NCI-H774 (cell line): ENCODE results near the gene POLR3F.
A peak's percentile ranks its signal among the peaks of the same experiment; 100 is the strongest.
"Not testable (repeated sequence)": the region's sequence is repeated elsewhere in the genome, so short reads cannot be mapped to it uniquely, and the experiment has no call there.

Experiments used
- DNase-seq: peaks from one replicate; lab custom pipeline; 2025; lab: John Stamatoyannopoulos, UW

Gene POLR3F

DNA sequence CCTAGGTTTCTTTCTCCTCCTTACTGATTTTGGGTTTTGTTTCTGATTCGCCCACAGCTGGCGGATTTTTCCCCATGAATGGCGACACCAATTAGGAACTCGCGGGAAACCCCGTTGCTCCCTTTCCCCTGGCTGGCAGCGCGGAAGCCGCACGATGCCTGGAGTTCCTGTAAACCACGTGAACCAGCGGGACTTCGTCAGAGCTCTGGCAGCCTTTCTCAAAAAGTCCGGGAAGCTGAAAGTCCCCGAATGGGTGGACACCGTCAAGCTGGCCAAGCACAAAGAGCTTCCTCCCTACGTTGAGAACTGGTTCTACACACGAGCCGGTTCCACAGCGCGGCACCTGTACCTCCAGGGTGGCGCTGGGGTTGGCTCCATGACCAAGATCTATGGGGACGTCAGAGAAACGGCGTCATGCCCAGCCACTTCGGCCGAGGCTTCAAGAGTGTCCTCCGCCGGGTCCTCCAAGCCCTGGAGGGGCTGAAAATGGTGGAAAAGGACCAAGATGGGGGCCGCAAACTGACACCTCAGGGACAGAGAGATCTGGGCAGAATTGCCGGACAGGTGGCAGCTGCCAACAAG, 37.4 kb downstream of the POLR3F start:
- DNase-seq: no peak

DNA sequence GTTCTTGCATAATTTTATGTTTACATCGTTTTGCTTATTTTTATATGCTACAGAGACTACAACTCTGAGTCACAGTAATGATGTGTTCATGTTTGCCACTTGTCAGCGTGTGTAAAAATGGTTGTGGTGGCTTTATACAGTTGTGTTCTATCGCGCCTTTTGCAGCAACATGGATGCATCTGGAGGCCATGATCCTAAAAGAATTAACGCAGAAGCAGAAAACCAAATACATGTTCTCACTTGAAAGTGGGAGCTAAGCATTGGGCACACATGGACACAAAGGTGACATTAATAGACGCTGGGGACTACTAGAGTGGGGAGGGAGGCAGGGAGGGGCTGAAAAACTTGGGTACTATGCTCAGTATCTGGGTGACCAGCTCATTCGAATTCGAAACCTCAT, 39.6 kb downstream of the POLR3F start:
- no peak for DNase-seq

DNA sequence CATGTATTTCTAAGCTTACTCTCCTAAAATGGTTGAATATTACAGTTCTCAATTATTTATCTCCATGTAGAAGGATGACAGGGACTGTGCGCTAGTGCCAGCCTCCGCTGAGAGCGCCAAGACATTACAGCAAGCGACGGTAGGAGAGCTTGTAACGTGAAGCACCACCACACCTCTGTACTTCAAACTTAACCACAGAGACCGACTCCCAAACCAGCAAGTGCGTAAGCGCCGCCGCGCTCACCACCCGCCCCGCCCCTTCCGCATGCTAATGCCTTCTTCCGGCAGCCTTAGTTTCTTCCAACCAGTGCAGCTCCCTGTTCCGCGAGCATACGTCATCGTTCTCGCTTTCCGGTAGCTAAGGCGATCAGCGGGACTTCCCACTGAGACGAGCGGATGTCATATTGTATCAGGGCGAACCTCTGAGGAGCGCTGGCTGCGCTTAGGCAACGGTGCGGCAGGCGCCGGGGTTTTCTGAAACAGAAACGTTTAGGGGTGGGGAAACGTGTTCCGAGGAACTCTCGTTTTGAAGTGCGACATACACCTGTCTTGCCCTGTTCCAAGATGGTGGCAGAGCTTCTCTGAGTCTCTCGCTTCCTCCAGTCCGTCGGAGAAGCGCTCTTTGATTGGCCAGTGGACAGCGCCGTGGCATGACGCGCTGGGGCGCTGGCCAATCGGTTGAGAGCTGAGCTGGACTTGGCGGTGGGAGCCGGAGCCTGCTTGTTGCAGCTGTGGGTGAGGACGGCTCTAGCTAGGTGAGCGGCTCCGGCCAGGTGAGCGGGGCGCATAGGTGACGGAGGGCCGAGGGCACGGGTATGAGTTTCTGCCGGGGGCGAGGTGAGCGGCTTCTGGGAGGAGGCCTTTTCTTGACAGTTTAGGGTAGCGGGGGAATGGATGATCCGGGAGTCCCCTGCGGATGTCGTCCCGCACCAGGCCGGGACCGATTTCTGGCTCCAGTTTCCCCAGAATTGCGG, 40.3 kb downstream of the POLR3F start, which contains the start of gene SEC23B:
Gene SEC23B (plus strand): TSS at position 723 of the 974 bp plus-strand sequence. CDS start 2,896 bp downstream, outside the sequence.
- peak; percentile 96 for DNase-seq

DNA sequence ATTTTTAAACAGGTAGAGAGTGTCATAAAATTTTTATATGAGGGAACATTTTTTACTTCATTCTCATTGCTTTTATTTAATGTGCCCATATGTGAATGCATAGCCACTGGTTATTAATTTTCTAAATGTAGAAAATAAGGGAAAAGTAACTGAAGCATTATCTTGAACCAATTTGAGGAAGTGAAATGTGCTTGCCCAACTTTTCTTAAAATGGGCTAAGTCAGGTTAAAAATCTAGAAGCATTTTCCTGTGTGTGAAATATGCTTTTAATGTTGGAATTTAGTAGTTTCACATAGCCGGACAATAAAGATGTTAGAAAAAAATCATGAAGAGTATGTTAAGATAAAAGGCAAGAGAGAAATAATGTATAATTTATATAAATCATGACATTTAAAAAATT, 44.4 kb downstream of the POLR3F start:
- DNase-seq: no peak

DNA sequence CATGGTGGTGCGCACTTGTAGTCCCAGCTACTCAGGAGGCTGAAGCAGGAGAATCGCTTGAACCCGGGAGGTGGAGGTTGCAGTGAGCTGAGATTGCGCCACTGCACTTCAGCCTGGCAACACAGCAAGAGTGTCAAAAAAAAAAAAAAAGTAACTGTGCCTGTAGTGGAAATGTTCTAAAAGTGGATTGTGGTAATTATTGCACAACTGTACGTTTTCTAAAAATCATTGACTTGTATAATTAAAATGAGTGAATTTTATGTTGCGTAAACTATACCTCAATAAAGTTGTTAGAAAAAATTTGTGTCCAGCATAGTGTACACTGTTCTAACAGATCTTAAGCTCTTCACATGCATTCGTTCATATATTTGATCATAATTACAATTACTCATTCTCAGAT, 46.0 kb downstream of the POLR3F start:
- DNase-seq: no peak

DNA sequence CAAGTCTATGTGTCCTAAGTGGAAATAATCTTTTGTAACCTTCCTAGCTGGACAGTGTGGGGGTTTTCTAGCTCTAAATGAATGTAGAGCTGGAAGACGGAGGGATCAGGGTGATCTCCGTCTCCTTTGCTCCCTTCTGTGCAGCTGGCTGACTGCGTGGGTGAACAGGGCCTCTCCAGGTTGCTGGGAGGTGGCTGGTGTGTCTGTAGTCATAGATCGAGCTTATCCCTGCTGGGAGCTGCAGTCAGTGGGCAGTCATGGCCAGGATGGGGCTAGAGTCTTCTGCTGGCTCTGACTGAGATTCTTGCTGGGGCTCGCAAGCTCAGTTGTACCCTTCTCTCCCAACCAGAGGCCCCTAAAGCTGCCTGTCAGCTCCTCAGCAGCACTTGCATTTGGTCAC, 46.9 kb downstream of the POLR3F start:
- no peak for DNase-seq

DNA sequence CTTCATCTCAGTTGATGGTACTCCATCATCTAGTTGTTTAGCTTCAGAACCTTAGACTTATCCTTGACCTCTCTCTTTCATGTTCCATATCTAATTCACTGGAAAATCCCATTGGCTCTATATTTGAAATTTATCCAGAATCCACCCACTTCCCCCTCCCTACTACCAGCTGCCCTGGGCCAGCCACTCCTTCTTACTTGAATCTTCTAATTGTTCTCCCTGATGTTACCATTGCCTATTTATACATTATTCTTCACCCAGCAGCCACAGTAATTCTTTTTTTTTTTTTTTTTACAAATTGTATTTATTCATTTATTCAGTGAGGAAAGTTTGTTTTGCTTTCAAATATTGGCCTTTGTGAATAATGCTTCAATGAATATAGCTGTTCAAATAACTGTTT, 48.8 kb downstream of the POLR3F start:
- DNase-seq: no peak

DNA sequence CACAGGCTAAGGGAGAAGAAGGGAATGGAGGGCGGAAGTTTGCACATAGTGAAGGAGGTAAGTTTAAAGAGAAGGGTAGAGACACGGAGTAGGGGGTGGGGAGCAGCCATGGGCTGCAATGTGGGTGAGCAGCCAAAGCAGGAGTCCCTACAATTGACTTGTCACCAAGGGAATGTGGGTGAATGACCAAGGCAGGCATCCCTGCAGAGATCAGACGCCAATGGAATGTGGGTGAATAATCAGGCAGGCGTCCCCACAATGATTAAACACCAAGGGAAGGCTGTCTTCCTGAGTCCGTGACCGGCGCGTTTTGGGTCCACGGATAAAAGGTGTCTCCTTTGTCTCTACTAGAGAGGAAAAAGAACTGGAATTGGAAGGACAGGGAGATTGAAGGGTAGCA, 54.9 kb downstream of the POLR3F start:
- DNase-seq: not testable (repeated sequence)

GRCh38 chr20:18523066-18523465, 55.9 kb downstream of the POLR3F start:
- DNase-seq: no peak

DNA sequence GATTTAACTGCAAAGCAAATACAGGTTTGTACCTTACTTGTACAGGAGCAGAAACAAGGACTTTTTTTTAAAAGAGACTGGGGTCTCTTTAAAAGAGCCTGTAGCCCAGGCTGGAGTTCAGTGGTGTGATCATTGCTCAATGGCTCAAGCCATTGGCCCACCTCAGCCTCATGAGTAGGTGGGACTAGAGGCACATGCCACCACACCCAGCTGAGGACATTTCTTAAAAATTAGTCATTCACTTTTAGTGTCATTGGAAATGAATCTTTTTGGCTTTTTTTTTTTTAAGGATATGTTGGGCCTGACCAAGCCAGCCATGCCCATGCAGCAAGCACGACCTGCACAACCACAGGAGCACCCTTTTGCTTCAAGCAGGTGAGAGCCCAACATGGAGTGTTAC, 57.5 kb downstream of the POLR3F start:
- no peak for DNase-seq

DNA sequence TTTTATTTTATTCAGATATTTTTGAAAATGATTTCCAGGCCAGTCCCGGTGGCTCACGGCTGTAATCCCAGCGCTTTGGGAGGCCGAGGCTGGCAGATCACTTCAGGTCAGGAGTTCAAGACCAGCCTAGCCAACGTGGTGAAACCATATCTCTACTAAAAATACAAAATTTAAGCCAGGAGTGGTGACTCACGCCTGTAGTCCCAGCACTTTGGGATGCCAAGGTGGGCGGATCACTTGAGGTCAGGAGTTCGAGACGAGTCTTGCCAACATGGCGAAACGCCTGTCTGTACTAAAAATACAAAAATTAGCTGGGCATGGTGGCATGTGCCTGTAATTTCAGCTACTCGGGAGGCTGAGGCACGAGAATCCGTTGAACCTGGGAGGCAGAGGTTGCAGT, 59.6 kb downstream of the POLR3F start:
- DNase-seq: not testable (repeated sequence)

GRCh38 chr20:18527339-18527738, 60.1 kb downstream of the POLR3F start:
- DNase-seq: no peak

DNA sequence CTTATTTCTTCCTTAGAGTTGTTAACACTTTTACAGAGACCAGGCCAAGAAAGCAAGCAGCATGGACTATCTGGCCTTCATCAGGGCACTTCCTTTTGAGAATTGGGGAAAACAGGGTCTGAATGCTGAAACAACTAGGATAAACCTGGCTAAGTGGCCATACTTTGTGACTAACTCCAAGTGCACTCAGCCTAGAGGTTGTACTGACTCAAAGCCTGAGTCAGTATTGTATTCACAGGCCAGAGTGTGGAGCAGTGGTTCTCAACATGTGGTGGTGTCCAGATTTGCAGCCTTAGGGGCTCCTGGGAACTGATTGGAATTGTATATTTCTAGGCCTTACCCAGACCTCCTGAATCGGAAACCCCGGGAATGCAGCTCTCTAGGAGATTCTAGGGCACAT, 60.6 kb downstream of the POLR3F start:
- DNase-seq: no peak

- no peak for DNase-seq
Measured at GRCh38 chr20:18529041-18529440, 61.9 kb downstream of the POLR3F start.

DNA sequence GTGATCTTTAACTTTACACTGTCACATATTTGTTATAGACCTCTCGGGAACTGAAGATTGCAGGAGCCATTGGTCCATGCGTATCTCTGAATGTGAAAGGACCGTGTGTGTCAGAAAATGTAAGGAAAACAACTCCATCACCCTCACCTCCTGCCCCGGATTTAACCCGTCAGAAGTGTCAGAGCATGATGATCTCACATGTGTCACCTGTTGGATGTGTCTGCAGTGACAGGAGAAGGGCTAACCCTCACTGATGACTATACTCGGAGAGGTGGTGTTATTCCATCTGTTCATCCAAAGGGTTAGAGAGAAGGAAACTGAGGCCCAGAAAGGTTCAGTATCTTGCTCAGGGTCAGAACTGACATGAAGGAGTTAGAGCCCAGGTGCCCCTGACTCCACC, 65.4 kb downstream of the POLR3F start:
- DNase-seq: no peak

GRCh38 chr20:18533491-18533890, 66.3 kb downstream of the POLR3F start:
- DNase-seq: no peak

- no peak for DNase-seq
Measured at GRCh38 chr20:18533978-18534644, 66.9 kb downstream of the POLR3F start.
